COLO668 (cell line): Measurements from ENCODE around the gene CCDC157.
"Not testable (repeated sequence)": the region's sequence is repeated elsewhere in the genome, so short reads cannot be mapped to it uniquely, and the experiment has no call there.

Experiments used
- DNase-seq: peaks from one replicate; lab custom pipeline; 2025; ENCODE audit not compliant: unreplicated experiment; lab: John Stamatoyannopoulos, UW

Gene CCDC157

GRCh38 chr22:30325724-30326254 lies 31.0 kb upstream of the CCDC157 start:
- no peak for DNase-seq

DNA sequence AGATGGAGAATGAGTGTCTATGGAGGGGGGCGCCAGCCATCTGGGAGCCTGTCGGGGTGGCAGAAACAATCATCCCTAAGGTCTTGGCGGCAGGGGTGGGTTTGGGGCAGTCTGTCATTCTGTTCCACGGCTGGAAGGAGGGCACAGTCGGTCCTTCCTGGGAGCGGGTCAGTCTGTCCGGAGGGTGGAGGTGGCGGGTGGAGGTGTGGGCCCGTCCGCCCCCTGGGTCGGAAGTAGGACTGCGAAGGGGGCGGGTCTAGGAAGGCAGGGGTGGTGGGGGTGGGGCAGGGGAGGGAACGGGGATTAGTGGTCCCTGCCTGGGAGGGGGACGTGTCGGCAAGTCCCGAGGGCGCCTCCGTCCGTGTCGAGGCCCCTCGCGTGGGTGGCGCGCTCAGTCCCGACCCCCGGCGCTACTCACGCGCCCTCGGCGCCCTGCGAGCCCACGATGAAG lies 30.5 kb upstream of the CCDC157 start:
- no peak for DNase-seq

- DNase-seq, result peak; percentile 99
Observed at GRCh38 chr22:30326706-30327362, 30.0 kb upstream of the CCDC157 start, which contains the start of gene TBC1D10A. TBC1D10A (minus strand) TSS chr22:30326941; CDS start chr22:30326881, 60 bp downstream.

- DNase-seq, result peak; percentile 5
Observed at GRCh38 chr22:30327864-30328345, 28.9 kb upstream of the CCDC157 start.

GRCh38 chr22:30328466-30329049 lies 28.2 kb upstream of the CCDC157 start:
- DNase-seq, result no peak

DNA sequence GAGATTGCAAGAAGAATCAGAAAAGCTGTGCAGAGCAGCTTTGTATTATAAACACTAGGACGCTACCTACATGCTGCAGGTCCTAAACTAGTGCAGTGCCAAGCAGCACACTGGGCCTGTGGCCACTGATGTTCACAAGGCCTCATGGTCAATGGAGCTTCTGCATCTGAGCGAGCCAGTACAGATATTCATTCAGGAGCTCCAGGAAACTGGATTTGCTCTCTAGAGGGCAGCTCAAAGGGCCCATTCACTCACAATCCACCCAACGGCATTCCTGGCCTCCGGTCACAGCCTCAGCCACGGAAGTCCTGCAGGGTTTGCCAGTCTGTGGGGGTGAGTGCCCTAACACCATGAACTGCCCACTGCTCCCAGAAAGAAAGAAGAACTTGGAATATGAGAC lies 24.3 kb upstream of the CCDC157 start:
- no peak for DNase-seq

- no peak for DNase-seq
Observed at GRCh38 chr22:30332994-30333706, 23.7 kb upstream of the CCDC157 start.

GRCh38 chr22:30333707-30334087 lies 23.1 kb upstream of the CCDC157 start:
- no peak for DNase-seq

- DNase-seq, result no peak
Observed at GRCh38 chr22:30334646-30335045, 22.2 kb upstream of the CCDC157 start.

DNA sequence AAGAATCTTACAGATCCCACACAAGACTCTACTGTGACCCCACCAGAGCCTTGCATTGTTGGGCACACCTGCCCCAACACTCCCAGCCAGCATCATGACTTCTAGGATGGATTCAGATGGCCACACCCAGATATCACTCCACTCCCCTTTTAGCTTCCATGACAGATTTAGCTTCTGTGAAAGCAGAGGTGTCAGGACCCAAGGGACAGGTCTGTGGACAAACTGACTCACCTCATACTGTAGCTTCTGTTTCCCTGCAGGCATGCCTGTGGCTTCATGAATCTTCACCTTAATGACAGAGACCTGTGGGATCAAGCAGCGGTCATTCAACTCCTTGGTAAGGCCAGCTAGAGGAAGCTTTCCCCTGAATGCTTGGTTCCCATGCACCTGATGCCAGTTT lies 21.6 kb upstream of the CCDC157 start:
- DNase-seq, result no peak

- no peak for DNase-seq
Observed at GRCh38 chr22:30336752-30337460, 19.9 kb upstream of the CCDC157 start.

- no peak for DNase-seq
Observed at GRCh38 chr22:30337461-30337778, 19.4 kb upstream of the CCDC157 start.

- DNase-seq, result not testable (repeated sequence)
Observed at GRCh38 chr22:30338341-30338740, 18.5 kb upstream of the CCDC157 start.

GRCh38 chr22:30338802-30339201 lies 18.0 kb upstream of the CCDC157 start:
- no peak for DNase-seq

- DNase-seq, result no peak
Observed at GRCh38 chr22:30340911-30341685, 15.7 kb upstream of the CCDC157 start.

- DNase-seq, result no peak
Observed at GRCh38 chr22:30344447-30345200, 12.2 kb upstream of the CCDC157 start.

DNA sequence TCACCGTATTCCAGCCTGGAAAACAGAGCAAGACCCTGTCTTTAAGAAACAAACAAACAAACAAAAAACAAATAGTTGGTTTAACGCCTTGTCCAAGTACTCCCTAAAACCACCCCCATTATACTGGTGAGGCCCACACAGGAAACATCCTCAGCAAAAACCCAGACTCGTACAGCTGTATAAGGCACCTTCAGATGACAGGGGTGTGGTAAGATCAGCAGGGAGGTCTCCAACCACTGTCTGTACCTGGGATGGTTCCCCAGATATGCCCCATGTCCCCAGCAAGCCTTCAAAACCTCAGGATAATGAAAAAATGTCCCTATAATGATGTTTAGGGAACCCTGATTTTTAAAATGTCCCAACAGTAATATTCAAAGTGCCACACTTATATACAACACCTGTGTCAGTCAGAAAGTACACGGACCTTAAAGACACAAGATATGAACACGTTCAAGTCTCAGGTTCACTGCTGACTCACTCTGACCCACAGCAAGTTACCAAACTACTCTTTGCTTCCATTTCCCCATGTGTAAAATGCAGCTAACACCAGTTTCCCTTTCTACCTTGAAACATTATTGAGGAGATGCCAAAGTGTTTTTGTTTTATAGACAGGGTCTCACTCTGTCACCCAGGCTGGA lies 9.4 kb upstream of the CCDC157 start:
- no peak for DNase-seq

GRCh38 chr22:30348404-30348803 lies 8.4 kb upstream of the CCDC157 start:
- no peak for DNase-seq

GRCh38 chr22:30348809-30349208 lies 8.0 kb upstream of the CCDC157 start:
- DNase-seq, result no peak
